HG03135 (cell line): ENCODE measurements around the gene PRKD1.

Experiments
- ATAC-seq: cut with Tn5 transposase; IDR thresholded peaks from one replicate; pipeline ENCODE4 v1.9.1; 2021; ENCODE audit warnings: mild to moderate bottlenecking, moderate library complexity; ENCODE audit not compliant: unreplicated experiment

The PRKD1 gene

GRCh38 chr14:29687071-29687765, 240.4 kb downstream of the PRKD1 start:
- no peak for ATAC-seq

GRCh38 chr14:29684926-29685325, 242.7 kb downstream of the PRKD1 start:
- no peak for ATAC-seq

GRCh38 chr14:29682789-29683188, 244.9 kb downstream of the PRKD1 start:
- ATAC-seq = no peak

GRCh38 chr14:29681316-29681715, 246.3 kb downstream of the PRKD1 start:
- ATAC-seq = no peak

GRCh38 chr14:29674566-29675285, 252.9 kb downstream of the PRKD1 start:
- ATAC-seq = no peak

- ATAC-seq = no peak
Observed at GRCh38 chr14:29672831-29673230, 254.8 kb downstream of the PRKD1 start.

GRCh38 chr14:29671034-29671433, 256.6 kb downstream of the PRKD1 start:
- ATAC-seq = no peak

- no peak for ATAC-seq
Observed at GRCh38 chr14:29668201-29668600, 259.4 kb downstream of the PRKD1 start.

GRCh38 chr14:29664515-29664914, 263.1 kb downstream of the PRKD1 start:
- no peak for ATAC-seq

GRCh38 chr14:29663281-29663801, 264.3 kb downstream of the PRKD1 start:
- no peak for ATAC-seq

- ATAC-seq = no peak
Observed at GRCh38 chr14:29654901-29655550, 272.6 kb downstream of the PRKD1 start.

GRCh38 chr14:29653303-29653702, 274.3 kb downstream of the PRKD1 start:
- ATAC-seq = no peak

GRCh38 chr14:29652571-29652970, 275.1 kb downstream of the PRKD1 start:
- no peak for ATAC-seq

GRCh38 chr14:29650554-29651269, 276.9 kb downstream of the PRKD1 start:
- ATAC-seq = no peak

- ATAC-seq = no peak
Observed at GRCh38 chr14:29649170-29649569, 278.5 kb downstream of the PRKD1 start.

GRCh38 chr14:29648045-29648444, 279.6 kb downstream of the PRKD1 start:
- ATAC-seq = no peak

GRCh38 chr14:29645117-29645516, 282.5 kb downstream of the PRKD1 start:
- ATAC-seq = no peak

- no peak for ATAC-seq
Observed at GRCh38 chr14:29643433-29644211, 284.0 kb downstream of the PRKD1 start.

- no peak for ATAC-seq
Observed at GRCh38 chr14:29637411-29637810, 290.2 kb downstream of the PRKD1 start.

- no peak for ATAC-seq
Observed at GRCh38 chr14:29636870-29637269, 290.8 kb downstream of the PRKD1 start.
